ENCODE measurements around the gene GRIK4.

Gene GRIK4

DNA sequence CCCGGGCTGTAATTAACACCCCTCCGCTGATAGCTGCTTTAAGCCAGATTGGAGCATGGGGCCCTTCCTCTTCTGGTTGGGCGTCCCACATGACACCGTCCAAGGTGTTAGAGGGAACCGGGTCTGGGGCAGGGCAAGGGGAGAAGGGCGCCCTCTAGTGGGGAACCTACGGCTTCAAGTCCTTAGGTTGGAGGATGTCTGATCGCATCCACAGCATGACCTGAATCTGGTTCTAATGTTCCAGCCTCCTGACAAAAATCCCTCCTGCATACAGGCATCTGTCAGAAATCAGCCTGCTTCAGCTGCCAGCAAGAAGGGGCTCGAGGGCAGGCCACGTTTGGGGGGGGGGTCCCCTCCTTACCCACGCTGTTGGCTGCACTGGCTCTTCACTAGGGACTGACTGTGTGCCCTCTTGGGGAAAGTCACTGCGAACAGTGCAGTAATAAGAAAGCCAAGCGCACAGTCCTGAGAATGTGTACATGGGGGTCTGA is 418.2 kb downstream of the GRIK4 start:
- Mint-ChIP-seq H3K4me1 (peaks cover 7 to 15% of the 10 kb centered on the region in 2 donors), H3K36me3 (no peaks in the 10 kb centered on the region), H3K27ac (no peak overlapping the region), H3K27me3 (peaks cover 11 to 18% of the 10 kb centered on the region in 2 donors), H3K4me3 (no peak overlapping the region), H3K9me3 (no peaks in the 10 kb centered on the region)
- DNase-seq (no peak), ATAC-seq (replicated peaks) (peak; percentile 58 to 65)

DNA sequence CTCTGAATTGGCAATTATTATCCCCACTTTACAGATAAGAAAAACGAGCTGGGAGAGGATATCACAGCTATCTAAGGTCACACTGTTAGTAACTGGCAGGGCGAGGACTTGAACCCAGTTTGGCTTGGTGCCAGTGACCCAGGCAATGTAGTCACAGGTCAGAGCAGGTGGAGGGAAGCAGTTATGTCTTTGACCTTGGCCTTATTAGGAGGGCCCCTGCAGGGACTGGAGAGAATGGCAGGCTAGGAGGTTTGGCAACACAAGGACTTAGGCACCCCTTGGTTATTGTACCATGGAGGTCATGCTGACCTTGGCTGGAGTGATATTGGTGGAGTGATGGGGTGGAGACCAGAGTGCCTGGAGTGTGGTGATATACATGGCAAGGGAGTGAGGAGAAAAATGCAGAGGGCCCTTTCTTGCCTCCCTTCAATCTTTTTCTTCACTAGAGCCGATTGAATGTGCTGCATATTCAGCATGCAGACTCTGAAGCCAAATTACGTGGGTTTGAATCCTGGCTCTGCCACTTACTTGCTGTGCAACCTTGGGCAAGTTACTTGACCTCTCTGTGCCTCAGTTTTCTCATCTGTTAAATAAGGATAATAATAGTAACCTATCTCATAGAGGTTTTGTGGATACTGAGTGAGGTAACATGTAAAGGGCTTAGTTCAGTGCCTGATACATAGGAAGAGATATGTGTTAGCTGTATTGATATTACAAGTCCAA is 419.7 kb downstream of the GRIK4 start:
- no peak for DNase-seq
- Mint-ChIP-seq H3K4me3 (no peak overlapping the region), H3K27ac (no peak overlapping the region), H3K36me3 (no peaks in the 10 kb centered on the region), H3K4me1 (peaks cover 5 to 7% of the 10 kb centered on the region in 2 donors), H3K27me3 (peaks cover 15 to 28% of the 10 kb centered on the region in 2 donors), H3K9me3 (no peaks in the 10 kb centered on the region)
- no peak for ATAC-seq (replicated peaks)

DNA sequence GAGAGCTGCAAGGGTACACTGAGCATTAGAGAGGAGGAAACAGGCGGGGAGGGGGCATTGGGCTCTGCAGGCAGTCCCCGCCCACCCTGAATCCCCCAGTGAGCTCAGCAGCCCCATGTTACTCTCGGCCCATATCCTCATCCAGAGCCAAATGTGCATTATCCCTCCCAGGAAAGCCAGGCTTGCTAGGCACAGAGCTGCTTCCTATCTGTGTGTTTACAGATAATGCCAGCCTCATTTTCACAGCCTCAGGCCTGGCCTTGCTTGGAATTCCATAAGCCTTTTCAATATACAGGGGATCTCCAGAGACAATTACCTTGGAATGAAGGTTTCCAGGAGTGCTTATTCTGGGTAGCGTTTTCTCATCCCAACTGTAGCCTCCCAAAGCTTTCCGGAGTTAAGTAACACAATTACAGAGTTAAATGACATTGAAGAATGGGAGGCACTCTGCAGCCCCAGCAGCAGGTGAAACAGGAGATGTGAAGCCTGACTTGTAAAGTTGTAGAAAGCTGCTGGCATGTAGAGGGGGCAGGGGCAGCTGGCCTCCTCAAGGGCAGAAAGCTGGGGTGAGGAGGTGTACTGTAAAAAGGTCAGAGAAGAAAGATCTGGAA is 420.9 kb downstream of the GRIK4 start:
- no peaks in the 10 kb centered on the region for H3K36me3 Mint-ChIP-seq
- no peak overlapping the region for H3K27ac Mint-ChIP-seq
- no peaks in the 10 kb centered on the region for H3K9me3 Mint-ChIP-seq
- no peak overlapping the region for H3K4me3 Mint-ChIP-seq
- DNase-seq (no peak), ATAC-seq (replicated peaks) (no peak)
- peaks cover 0 to 1% of the 10 kb centered on the region in 2 donors for H3K4me1 Mint-ChIP-seq
- H3K27me3 Mint-ChIP-seq, result peaks cover 15 to 33% of the 10 kb centered on the region in 2 donors

DNA sequence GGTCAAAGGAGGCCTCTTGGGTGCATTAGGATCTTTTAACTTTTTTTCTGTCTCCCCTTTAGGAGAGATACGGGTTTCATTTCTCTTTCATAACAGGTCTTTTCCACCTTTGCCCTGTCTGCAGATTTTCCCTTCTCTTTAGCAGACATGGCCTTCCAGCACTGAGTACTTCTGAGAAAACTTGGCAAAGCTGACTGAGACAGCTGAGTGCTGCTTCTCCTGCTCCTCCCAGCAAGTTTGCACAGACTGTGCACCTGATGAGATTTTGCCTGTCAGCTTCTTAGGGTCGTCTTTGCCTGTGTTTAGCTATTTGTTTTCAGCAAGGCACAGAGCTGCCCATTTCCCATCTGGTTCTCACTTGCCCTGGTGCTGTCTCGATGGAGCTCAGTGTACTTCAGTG is 424.8 kb downstream of the GRIK4 start:
- no peaks in the 10 kb centered on the region for H3K9me3 Mint-ChIP-seq
- no peak overlapping the region for H3K4me3 Mint-ChIP-seq
- DNase-seq, result no peak
- peaks cover 31 to 59% of the 10 kb centered on the region in 2 donors for H3K27me3 Mint-ChIP-seq
- no peak overlapping the region for H3K27ac Mint-ChIP-seq
- ATAC-seq (replicated peaks), result no peak
- H3K36me3 Mint-ChIP-seq, result no peaks in the 10 kb centered on the region
- no peaks in the 10 kb centered on the region for H3K4me1 Mint-ChIP-seq

DNA sequence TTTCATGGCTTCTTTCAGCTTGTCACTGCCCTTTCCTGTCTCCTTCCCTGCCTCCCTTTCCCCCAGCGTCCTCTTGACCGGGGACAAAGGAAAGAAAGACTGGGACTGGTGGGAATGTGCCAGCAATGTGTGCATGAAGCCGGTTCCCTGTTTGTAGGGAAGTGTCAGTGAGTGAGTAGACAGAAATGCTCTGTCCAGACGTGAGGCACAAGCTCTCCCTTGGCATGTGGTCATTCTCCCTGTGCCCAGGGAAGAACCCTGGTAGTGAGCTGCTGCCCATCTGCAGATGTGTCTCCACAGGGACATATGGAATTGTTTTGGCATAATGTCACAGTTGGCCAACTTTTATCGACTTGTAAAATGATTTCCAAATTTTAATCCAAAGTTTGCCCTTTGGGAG is 426.0 kb downstream of the GRIK4 start:
- Mint-ChIP-seq H3K9me3 (no peaks in the 10 kb centered on the region), H3K4me3 (no peak overlapping the region), H3K27me3 (peaks cover 30 to 52% of the 10 kb centered on the region in 2 donors), H3K36me3 (no peaks in the 10 kb centered on the region), H3K27ac (no peak overlapping the region), H3K4me1 (no peaks in the 10 kb centered on the region)
- ATAC-seq (replicated peaks), result no peak
- no peak for DNase-seq

DNA sequence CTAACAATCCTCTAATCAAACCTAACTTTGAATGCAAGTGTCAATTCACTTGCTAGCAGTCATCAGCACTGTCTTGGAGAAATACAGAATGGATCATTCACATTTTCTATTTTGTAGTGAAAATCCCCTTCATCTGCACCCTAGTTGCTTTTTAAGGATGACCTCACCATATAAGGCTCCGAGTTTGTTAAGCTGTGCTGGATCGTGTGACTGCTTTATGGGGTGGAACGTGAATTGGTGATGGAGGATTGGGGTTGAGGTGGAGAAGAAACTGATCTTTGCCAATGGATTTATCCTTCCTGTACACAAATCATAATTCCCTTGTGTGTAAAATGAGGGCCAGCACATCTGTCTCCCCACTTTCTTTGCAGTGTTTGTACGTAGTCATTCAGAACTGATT is 426.7 kb downstream of the GRIK4 start:
- no peaks in the 10 kb centered on the region for H3K36me3 Mint-ChIP-seq
- no peak overlapping the region for H3K27ac Mint-ChIP-seq
- H3K27me3 Mint-ChIP-seq, result peaks cover 26 to 46% of the 10 kb centered on the region in 2 donors
- no peaks in the 10 kb centered on the region for H3K4me1 Mint-ChIP-seq
- H3K4me3 Mint-ChIP-seq, result no peak overlapping the region
- no peaks in the 10 kb centered on the region for H3K9me3 Mint-ChIP-seq
- DNase-seq (no peak), ATAC-seq (replicated peaks) (no peak)

DNA sequence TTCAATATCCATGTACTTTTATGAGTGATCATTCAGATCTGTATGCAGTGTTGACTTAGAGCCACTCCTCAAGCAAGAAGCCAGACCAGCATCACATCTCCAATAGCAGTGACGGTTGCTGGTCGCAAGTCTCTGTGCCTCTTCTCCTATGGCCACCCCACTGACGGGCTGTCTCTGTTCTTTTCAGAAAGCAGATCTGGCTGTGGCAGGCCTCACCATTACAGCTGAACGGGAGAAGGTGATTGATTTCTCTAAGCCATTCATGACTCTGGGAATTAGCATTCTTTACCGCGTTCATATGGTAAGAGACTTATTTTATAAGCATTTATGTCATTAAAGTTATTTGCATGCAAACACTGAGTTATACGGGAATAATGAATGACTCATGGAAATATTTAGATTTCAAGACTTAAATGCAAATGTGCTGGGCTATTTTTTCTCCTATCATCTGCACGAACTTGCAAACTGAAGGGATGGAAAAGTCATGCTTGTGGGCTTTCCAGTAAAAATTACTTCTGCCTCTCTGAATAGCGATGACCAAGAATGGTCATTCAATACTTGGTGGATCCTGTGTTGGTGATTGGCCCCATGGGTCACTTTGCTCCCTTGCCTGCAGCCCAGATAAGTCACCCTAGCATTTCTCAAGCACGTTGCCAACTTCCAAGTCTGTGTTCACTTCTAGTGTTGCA is 428.8 kb downstream of the GRIK4 start:
- Mint-ChIP-seq H3K9me3 (peaks cover 9 to 12% of the 10 kb centered on the region in 2 donors), H3K27ac (no peak overlapping the region), H3K4me1 (no peaks in the 10 kb centered on the region), H3K4me3 (no peak overlapping the region), H3K36me3 (peaks cover 2 to 11% of the 10 kb centered on the region in 2 donors), H3K27me3 (peaks cover 28 to 44% of the 10 kb centered on the region in 2 donors)
- DNase-seq, result no peak
- no peak for ATAC-seq (replicated peaks)

DNA sequence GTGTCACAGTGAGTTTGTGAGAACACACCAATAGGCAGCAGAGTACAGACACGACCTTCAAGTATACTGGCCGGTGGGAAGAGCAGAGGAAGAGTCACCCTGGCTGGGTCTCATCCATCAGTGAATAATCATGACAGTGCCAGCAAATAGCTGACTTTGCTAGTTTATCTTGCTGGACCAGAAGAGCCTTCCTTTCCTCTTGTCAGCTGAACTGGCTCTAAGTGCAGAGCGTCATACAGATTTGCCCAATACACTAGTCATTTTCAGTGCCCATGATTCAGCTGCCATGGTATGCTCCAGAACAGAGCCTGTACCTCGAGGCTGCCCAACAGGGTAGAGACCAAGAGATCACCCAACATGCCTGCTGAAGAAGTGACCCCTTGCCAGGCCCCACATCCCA is 429.5 kb downstream of the GRIK4 start:
- ATAC-seq (replicated peaks), result no peak
- Mint-ChIP-seq H3K27me3 (peaks cover 28 to 40% of the 10 kb centered on the region in 2 donors), H3K4me3 (no peak overlapping the region), H3K9me3 (peaks cover 11 to 12% of the 10 kb centered on the region in 2 donors), H3K36me3 (peaks cover 2 to 14% of the 10 kb centered on the region in 2 donors), H3K4me1 (no peaks in the 10 kb centered on the region), H3K27ac (no peak overlapping the region)
- no peak for DNase-seq

DNA sequence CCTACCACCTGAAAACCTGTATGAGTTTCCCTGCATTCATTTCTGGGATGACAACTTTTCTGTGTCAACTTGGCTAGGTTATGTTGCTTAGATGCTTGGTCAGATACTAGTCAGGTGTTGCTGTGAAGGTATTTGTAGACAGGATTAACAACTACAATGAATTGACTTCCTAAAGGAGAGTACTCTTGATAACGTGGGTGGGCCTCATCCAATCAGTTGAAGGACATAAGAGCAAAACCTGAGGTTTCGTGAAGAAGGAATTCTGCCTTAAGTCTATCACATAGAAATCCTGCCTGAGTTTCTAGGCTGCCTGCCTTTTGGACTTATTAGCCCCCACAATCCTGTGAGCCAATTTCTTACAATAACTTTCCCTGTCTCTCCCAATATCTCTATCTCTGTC is 431.2 kb downstream of the GRIK4 start:
- no peak overlapping the region for H3K27ac Mint-ChIP-seq
- peaks cover 2 to 14% of the 10 kb centered on the region in 2 donors for H3K36me3 Mint-ChIP-seq
- H3K9me3 Mint-ChIP-seq, result peaks cover 11 to 12% of the 10 kb centered on the region in 2 donors
- DNase-seq, result no peak
- no peak for ATAC-seq (replicated peaks)
- no peaks in the 10 kb centered on the region for H3K4me1 Mint-ChIP-seq
- H3K4me3 Mint-ChIP-seq, result no peak overlapping the region
- H3K27me3 Mint-ChIP-seq, result peaks cover 27 to 31% of the 10 kb centered on the region in 2 donors

DNA sequence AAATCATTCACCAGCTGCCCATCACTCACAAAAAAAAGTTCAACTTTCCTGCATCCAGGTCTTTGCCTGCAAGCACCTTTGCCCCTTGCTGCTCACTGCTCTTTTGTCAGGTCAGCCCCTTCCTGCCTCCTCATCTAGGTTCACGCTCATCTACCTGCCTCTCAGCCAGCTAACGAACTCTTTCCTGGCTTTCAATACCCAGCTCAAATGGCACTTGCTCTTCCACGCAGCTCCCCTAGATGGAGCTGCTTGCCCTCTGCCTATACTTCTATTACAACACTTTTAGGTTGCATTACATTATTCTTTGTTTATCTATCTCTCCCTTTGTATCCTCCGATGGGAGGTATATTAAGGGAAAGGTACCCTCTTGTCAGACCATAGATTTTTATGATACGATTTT is 433.5 kb downstream of the GRIK4 start:
- H3K4me3 Mint-ChIP-seq, result no peak overlapping the region
- peaks cover 23 to 28% of the 10 kb centered on the region in 2 donors for H3K27me3 Mint-ChIP-seq
- peaks cover 2 to 14% of the 10 kb centered on the region in 2 donors for H3K36me3 Mint-ChIP-seq
- peaks cover 11 to 12% of the 10 kb centered on the region in 2 donors for H3K9me3 Mint-ChIP-seq
- no peaks in the 10 kb centered on the region for H3K4me1 Mint-ChIP-seq
- DNase-seq (no peak), ATAC-seq (replicated peaks) (no peak)
- no peak overlapping the region for H3K27ac Mint-ChIP-seq

DNA sequence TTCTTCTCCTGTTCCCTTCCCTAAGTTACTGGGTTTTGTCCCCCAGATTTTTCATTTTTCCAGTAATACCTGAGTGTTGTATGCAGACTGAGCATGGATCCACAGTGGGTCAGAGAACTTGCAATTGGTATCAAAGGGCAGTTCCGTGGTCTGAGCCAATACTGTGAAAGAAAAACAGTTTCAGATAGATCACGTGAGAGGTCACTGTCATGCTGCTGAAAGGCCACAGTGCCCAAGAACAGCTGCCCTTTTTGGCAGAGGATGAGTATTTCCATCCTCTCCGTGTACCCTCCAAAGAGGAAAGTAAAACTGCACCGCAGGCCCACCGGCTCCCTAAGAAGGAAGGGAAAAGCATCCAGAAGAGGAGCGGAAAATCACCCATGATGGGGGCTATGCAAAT is 439.3 kb downstream of the GRIK4 start:
- ATAC-seq (replicated peaks) (no peak), DNase-seq (no peak)
- Mint-ChIP-seq H3K27me3 (peaks cover 10 to 34% of the 10 kb centered on the region in 2 donors), H3K9me3 (no peaks in the 10 kb centered on the region), H3K36me3 (no peaks in the 10 kb centered on the region), H3K4me3 (no peak overlapping the region), H3K4me1 (peaks cover 9 to 11% of the 10 kb centered on the region in 2 donors), H3K27ac (no peak overlapping the region)

DNA sequence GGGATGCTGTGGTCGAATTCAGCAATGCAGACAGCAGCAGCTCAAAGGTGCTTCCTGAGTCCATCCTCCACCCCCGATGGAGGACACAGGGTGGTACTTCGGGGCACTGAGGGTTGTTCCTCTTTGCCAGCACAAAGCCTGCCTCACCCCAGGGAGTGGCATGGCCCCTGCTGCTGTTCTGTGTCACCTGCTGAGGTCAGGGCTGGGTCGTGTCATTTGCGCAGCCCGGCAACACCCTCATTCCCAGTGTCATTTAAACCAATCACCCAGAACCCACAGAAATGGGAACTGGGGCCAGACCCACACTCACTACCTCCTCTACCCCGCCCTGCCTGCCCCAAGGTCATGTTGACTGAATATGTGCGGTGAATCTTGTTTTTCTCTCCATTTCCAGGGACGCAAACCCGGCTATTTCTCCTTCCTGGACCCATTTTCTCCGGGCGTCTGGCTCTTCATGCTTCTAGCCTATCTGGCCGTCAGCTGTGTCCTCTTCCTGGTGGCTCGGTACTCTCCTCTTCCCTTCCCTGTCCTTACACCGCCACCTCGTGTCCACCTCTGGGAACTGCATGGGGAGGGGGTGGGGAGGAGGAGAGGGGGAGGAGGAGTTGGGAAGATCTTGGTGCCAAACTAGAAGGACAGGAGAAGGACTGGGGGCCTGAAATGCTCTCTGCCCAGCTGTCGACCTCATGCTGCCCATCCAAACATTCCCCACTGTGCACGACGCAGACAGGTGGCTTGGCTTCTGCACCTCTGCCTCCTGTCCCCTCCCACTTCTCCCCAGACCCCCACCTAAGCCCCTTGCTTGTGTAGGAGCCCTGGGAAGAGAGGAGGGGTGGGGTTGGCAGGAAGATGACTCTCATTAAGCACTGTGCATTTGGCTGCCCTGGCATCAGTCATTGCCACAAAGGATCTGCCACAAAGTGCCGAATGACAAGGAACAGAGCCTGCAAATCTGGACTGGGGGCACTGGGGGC is 441.2 kb downstream of the GRIK4 start:
- ATAC-seq (replicated peaks) (peak; percentile 74 to 83), DNase-seq (peak; percentile 32)
- no peaks in the 10 kb centered on the region for H3K36me3 Mint-ChIP-seq
- H3K4me3 Mint-ChIP-seq, result peak overlapping the region; percentile 72 to 77
- peaks cover 13 to 20% of the 10 kb centered on the region in 2 donors for H3K4me1 Mint-ChIP-seq
- peaks cover 10 to 32% of the 10 kb centered on the region in 2 donors for H3K27me3 Mint-ChIP-seq
- H3K9me3 Mint-ChIP-seq, result no peaks in the 10 kb centered on the region
- H3K27ac Mint-ChIP-seq, result peak overlapping the region; percentile 15

DNA sequence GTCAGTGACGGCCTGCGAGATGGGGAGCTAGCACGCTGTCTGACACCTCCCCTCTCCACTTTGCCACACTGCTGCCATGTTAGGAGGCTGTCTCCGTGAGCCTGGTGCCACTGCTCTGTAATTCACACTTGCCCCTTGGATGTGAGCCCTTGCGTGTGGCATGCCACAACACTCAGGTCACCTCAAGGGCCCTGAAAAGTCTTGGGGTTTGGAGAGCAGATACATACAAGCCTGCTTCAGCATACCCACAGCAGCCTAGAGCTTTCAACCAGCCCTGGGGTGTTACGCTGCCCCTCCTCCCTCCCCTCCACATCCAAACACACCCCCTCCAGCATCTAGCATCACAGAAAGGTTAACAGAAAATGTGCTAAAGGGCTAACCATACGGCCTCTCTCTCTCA is 442.8 kb downstream of the GRIK4 start:
- Mint-ChIP-seq H3K27me3 (peaks cover 0 to 17% of the 10 kb centered on the region in 2 donors), H3K9me3 (no peaks in the 10 kb centered on the region), H3K27ac (no peak overlapping the region), H3K36me3 (no peaks in the 10 kb centered on the region), H3K4me1 (peaks cover 13 to 20% of the 10 kb centered on the region in 2 donors), H3K4me3 (no peak overlapping the region)
- no peak for DNase-seq
- ATAC-seq (replicated peaks), result no peak
